ENCODE results near the gene TEP1. TPM values are rescaled to one million over a fixed set of nuclear protein-coding genes. Genes with fewer than 3 reads are reported as not detected.

TEP1 gene
- total RNA-seq, 1 donor from 2014 or later = 28.5 TPM

DNA sequence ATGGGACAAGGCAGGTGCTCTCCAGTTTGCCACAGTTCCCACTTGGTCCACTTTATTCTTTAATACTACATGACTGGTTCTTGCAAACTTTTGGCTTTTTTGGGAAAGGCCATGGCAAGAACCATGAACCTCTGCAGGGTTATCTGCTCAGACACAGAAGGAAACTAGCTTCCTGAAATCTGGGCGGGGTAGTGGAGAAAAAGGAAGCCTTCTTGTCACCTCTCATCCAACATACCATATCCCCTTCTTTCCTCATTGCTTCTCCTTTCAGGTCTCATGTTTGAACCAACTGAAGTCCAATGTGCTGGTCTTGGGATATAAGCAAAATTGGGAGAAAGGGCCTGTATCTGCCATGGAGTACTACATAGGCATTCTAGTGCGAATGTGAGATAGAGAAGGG is 28.2 kb upstream of the TEP1 start:
- Mint-ChIP-seq H3K4me3 (ENCODE audit: low read depth) (no peak overlapping the region), H3K9me3 (ENCODE audit: low read depth) (peaks cover 6% of the 10 kb centered on the region), H3K27me3 (peaks cover 6% of the 10 kb centered on the region), H3K4me1 (ENCODE audit: low read depth) (peaks cover 6% of the 10 kb centered on the region), H3K27ac (no peak overlapping the region), H3K36me3 (ENCODE audit: insufficient read depth) (peaks cover 10% of the 10 kb centered on the region)
- TF ChIP-seq, protein P1, sequence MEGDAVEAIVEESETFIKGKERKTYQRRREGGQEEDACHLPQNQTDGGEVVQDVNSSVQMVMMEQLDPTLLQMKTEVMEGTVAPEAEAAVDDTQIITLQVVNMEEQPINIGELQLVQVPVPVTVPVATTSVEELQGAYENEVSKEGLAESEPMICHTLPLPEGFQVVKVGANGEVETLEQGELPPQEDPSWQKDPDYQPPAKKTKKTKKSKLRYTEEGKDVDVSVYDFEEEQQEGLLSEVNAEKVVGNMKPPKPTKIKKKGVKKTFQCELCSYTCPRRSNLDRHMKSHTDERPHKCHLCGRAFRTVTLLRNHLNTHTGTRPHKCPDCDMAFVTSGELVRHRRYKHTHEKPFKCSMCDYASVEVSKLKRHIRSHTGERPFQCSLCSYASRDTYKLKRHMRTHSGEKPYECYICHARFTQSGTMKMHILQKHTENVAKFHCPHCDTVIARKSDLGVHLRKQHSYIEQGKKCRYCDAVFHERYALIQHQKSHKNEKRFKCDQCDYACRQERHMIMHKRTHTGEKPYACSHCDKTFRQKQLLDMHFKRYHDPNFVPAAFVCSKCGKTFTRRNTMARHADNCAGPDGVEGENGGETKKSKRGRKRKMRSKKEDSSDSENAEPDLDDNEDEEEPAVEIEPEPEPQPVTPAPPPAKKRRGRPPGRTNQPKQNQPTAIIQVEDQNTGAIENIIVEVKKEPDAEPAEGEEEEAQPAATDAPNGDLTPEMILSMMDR (IDR thresholded peaks at IDR 0.05; ENCODE audit: unreplicated experiment) = no peak
- DNase-seq (ENCODE audit: low spot score, unreplicated experiment) = no peak

DNA sequence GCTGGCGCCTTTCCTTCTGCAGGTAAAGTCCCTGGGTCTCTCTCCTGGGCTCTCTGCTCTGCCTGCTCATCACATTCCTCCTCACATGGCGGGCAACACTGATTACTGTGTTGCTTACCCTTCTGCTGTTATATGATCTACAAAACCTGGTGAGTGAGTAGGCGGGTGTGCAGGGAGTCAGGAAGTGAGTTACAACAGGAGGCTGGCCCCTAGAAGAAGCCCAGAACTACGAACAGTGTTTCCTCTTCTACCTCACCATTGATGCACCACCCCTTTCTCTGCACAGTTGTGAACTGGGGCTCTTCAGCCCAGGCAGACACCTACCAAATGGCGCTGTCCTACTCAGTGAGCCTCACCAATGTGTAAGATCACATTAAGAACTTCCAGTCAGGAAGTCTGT is 27.6 kb upstream of the TEP1 start:
- H3K9me3 Mint-ChIP-seq (ENCODE audit: low read depth) = peaks cover 6% of the 10 kb centered on the region
- peaks cover 10% of the 10 kb centered on the region for H3K36me3 Mint-ChIP-seq (ENCODE audit: insufficient read depth)
- no peak overlapping the region for H3K27ac Mint-ChIP-seq
- no peak for DNase-seq (ENCODE audit: low spot score, unreplicated experiment)
- TF ChIP-seq, protein P1 (IDR thresholded peaks at IDR 0.05; ENCODE audit: unreplicated experiment) = no peak
- no peak overlapping the region for H3K4me3 Mint-ChIP-seq (ENCODE audit: low read depth)
- peaks cover 6% of the 10 kb centered on the region for H3K4me1 Mint-ChIP-seq (ENCODE audit: low read depth)
- peaks cover 6% of the 10 kb centered on the region for H3K27me3 Mint-ChIP-seq

DNA sequence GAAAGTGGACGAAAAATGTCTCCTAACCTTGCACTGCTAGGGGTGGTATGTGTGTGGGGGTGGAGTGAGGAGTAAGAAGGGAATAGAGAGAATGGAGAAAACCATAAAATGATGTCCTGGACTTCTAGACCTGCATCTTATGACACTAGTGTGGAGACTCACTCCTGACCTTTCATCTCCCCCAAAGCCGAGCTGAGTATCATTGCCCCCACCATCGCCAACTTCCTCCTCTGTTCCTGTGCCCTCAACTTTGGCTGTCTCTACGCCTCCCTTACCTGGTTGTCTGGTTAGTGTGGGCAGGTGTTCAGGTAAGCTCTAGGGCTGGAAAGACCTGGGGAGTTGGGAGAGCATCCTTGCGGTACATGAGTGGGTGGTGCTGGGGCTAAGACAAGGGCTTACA is 27.2 kb upstream of the TEP1 start:
- peaks cover 6% of the 10 kb centered on the region for H3K4me1 Mint-ChIP-seq (ENCODE audit: low read depth)
- H3K27me3 Mint-ChIP-seq = peaks cover 10% of the 10 kb centered on the region
- no peak overlapping the region for H3K27ac Mint-ChIP-seq
- TF ChIP-seq, protein P1 (IDR thresholded peaks at IDR 0.05; ENCODE audit: unreplicated experiment) = no peak
- DNase-seq (ENCODE audit: low spot score, unreplicated experiment) = no peak
- peaks cover 10% of the 10 kb centered on the region for H3K36me3 Mint-ChIP-seq (ENCODE audit: insufficient read depth)
- H3K4me3 Mint-ChIP-seq (ENCODE audit: low read depth) = no peak overlapping the region
- H3K9me3 Mint-ChIP-seq (ENCODE audit: low read depth) = peaks cover 6% of the 10 kb centered on the region

DNA sequence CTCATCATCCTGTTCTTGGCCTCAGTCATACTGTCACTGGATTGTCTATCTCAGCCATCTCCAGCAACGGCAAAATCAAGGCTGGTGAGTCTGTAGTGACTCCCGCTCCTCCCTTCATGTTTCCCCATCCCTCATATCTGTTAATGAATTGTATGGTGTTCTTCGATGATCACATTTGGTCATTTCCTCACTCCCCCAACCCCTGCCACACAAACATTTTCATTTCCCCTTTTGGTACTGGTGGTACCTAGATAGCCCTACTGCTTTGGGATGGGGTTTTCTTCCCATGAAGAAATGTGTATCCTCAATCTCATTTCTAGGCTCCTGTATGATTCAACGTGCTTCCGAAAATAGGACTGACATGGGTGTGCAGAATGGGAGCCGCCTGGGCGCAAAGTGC is 25.4 kb upstream of the TEP1 start:
- TF ChIP-seq, protein P1 (IDR thresholded peaks at IDR 0.05; ENCODE audit: unreplicated experiment) = no peak
- Mint-ChIP-seq H3K36me3 (ENCODE audit: insufficient read depth) (peaks cover 10% of the 10 kb centered on the region), H3K4me1 (ENCODE audit: low read depth) (peaks cover 6% of the 10 kb centered on the region), H3K9me3 (ENCODE audit: low read depth) (peaks cover 6% of the 10 kb centered on the region), H3K27me3 (peaks cover 14% of the 10 kb centered on the region), H3K27ac (no peak overlapping the region), H3K4me3 (ENCODE audit: low read depth) (no peak overlapping the region)
- no peak for DNase-seq (ENCODE audit: low spot score, unreplicated experiment)

DNA sequence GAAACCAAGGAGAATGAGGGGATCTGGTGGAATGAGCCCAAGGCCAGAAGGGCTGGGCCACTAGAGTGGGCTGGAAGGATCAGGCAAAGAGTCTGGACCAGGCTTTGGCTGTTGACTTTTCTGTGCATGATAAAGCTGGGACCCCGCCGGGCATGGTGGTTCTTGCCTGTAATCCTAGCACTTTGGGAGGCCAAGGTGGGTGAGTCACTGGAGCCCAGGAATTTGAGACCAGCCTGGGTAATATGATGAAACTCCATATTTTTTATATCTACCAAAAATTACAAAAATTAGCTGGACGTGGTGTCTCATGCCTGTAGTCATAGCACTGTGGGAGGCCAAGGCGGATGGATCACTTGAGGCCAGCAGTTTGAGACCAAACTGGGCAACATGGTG is 23.1 kb upstream of the TEP1 start:
- no peak for DNase-seq (ENCODE audit: low spot score, unreplicated experiment)
- H3K9me3 Mint-ChIP-seq (ENCODE audit: low read depth) = no peaks in the 10 kb centered on the region
- peaks cover 15% of the 10 kb centered on the region for H3K27me3 Mint-ChIP-seq
- no peaks in the 10 kb centered on the region for H3K36me3 Mint-ChIP-seq (ENCODE audit: insufficient read depth)
- no peak overlapping the region for H3K4me3 Mint-ChIP-seq (ENCODE audit: low read depth)
- no peak overlapping the region for H3K27ac Mint-ChIP-seq
- TF ChIP-seq, protein P1 (IDR thresholded peaks at IDR 0.05; ENCODE audit: unreplicated experiment) = no peak
- no peaks in the 10 kb centered on the region for H3K4me1 Mint-ChIP-seq (ENCODE audit: low read depth)
